ENCODE data around the gene NAALADL1. TPM values are rescaled to one million over a fixed set of nuclear protein-coding genes. Genes with fewer than 3 reads are reported as not detected.
"Not testable (repeated sequence)": the region's sequence is repeated elsewhere in the genome, so short reads cannot be mapped to it uniquely, and the experiment has no call there.

The NAALADL1 gene
- total RNA-seq, 1 donor from 2014 or later = 11.9 TPM

- intact Hi-C loops (cut with micrococcal nuclease) = loop anchor here (1.0 to 5.0 kb wide), 7 partner anchors 13 to 167 kb away; partner anchors contain the start of genes ATG2A, CDCA5, PPP2R5B and SNX15
- H3K9me3 Mint-ChIP-seq = no peaks in the 10 kb centered on the region
- peak within 1 kb of the TSS; percentile 89 for H3K4me3 Mint-ChIP-seq (ENCODE audit: low read depth)
Observed at GRCh38 chr11:65013888-65014725, 44.2 kb downstream of the NAALADL1 start, which contains the start of gene ARL2. ARL2 (plus strand) TSS chr11:65014160; CDS start chr11:65014208, 48 bp downstream.

DNA sequence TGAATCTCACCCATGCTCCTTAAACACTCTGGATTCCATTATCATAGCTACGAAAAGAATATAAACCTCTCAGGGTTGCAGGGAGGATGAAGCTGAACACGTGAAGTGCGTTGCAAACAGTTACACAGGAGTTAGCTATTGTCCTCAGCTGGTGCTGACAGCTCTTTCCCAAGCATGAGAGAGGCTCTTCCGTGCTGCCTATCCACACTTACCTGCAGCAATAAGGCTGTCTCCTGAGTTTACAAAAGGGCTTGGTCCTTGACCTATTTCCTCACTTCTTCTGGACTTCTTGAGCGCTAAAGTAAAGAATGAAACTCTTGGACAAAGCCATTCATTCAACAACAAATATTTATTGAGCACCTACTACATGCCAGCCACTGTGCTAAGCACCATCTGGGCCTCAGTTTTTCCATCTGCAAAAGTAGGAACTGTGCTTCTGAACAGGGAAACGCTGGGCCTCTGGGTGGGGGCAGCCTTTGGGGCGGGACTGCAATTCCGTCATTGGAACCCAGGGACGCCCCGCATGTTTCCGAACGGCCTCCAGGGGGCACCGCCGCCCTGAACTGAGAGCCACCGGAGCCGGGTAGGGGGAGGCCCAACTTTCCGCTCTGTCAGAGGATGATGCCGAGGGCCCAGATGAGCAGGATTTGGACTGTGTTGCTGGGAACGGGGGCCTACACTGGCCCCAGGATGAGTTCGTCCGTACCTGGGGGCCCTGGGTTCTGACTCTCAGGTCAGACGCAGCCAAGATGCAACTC lies 45.0 kb downstream of the NAALADL1 start:
- intact Hi-C loops (cut with micrococcal nuclease) = loop anchor here (1.0 to 5.0 kb wide), 4 partner anchors 69 to 166 kb away; partner anchors contain the start of genes CDCA5, VPS51, ZFPL1 and ZNHIT2
- H3K27ac Mint-ChIP-seq = peak overlapping the region; percentile 99
- peak; percentile 90 for DNase-seq (ENCODE audit: low spot score)
- peak overlapping the region; percentile 88 for H3K4me3 Mint-ChIP-seq (ENCODE audit: low read depth)
- H3K36me3 Mint-ChIP-seq (ENCODE audit: low read depth) = peaks cover 22% of the 10 kb centered on the region
- H3K9me3 Mint-ChIP-seq = no peaks in the 10 kb centered on the region
- peaks cover 18% of the 10 kb centered on the region for H3K4me1 Mint-ChIP-seq (ENCODE audit: low read depth)
- no peaks in the 10 kb centered on the region for H3K27me3 Mint-ChIP-seq (ENCODE audit: low read depth)

More at GRCh38 chr11:65013888-65014725, 44.2 kb downstream of the NAALADL1 start, which contains the start of gene ARL2:
- peaks cover 18% of the 10 kb centered on the region for H3K4me1 Mint-ChIP-seq (ENCODE audit: low read depth)
- DNase-seq (ENCODE audit: low spot score) = peak; percentile 83
- peaks cover 24% of the 10 kb centered on the region for H3K36me3 Mint-ChIP-seq (ENCODE audit: low read depth)
- H3K27ac Mint-ChIP-seq = peak within 1 kb of the TSS; percentile 99
- no peaks in the 10 kb centered on the region for H3K27me3 Mint-ChIP-seq (ENCODE audit: low read depth)

- intact Hi-C loops (cut with micrococcal nuclease) = no loop called here
- Mint-ChIP-seq H3K27me3 (ENCODE audit: low read depth) (no peaks in the 10 kb centered on the region), H3K36me3 (ENCODE audit: low read depth) (no peaks in the 10 kb centered on the region), H3K4me1 (ENCODE audit: low read depth) (peaks cover 7% of the 10 kb centered on the region), H3K4me3 (ENCODE audit: low read depth) (no peak overlapping the region), H3K27ac (no peak overlapping the region), H3K9me3 (no peaks in the 10 kb centered on the region)
- no peak for DNase-seq (ENCODE audit: low spot score)
Observed at GRCh38 chr11:65008873-65009272, 49.5 kb downstream of the NAALADL1 start.

GRCh38 chr11:65008016-65008415 lies 50.3 kb downstream of the NAALADL1 start:
- peaks cover 3% of the 10 kb centered on the region for H3K4me1 Mint-ChIP-seq (ENCODE audit: low read depth)
- intact Hi-C loops (cut with micrococcal nuclease) = no loop called here
- H3K27ac Mint-ChIP-seq = no peak overlapping the region
- no peaks in the 10 kb centered on the region for H3K9me3 Mint-ChIP-seq
- DNase-seq (ENCODE audit: low spot score) = no peak
- H3K36me3 Mint-ChIP-seq (ENCODE audit: low read depth) = no peaks in the 10 kb centered on the region
- no peak overlapping the region for H3K4me3 Mint-ChIP-seq (ENCODE audit: low read depth)
- no peaks in the 10 kb centered on the region for H3K27me3 Mint-ChIP-seq (ENCODE audit: low read depth)

DNA sequence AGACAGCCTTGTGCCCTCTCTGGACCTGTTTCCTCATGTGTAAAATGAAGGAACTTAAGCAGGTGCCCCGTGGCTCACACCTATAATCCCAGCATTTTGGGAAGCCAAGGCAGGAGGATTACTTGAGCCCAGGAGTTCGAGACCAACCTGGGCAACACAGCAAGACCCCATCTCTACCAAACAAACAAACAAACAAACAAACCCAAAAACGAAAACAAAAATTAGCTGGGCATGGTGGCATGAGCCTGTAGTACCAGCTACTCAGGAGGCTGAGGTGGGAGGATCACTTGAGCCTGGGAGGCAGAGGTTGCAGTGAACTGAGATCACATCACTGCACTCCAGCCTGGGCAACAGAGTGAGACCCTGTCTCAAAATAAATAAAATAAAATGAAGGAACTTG lies 54.4 kb downstream of the NAALADL1 start:
- H3K27me3 Mint-ChIP-seq (ENCODE audit: low read depth); H3K27ac Mint-ChIP-seq; H3K36me3 Mint-ChIP-seq (ENCODE audit: low read depth); H3K9me3 Mint-ChIP-seq; DNase-seq (ENCODE audit: low spot score); H3K4me3 Mint-ChIP-seq (ENCODE audit: low read depth); H3K4me1 Mint-ChIP-seq (ENCODE audit: low read depth); intact Hi-C loops (cut with micrococcal nuclease): not testable (repeated sequence)

DNA sequence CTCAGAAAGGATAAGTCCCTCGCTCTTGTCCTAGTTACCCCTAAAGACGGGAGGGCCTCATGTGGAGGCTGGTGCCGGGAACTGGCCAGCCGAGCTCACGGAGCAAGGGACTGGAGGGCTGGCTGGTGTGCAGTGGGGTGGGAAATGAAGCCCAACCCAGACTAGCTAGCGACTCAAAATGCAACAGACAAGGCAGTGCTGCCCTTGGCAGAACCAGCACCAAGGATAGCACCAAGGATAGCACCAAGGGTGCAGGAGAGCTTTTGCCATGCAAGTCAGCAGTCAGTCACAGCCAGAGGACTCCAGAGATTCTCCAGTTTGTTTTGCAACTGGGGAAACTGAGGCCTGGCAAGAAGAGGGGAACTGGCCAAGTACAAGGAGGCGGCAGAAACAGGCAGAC lies 55.1 kb downstream of the NAALADL1 start:
- H3K4me3 Mint-ChIP-seq (ENCODE audit: low read depth) = no peak overlapping the region

GRCh38 chr11:65002706-65003105 lies 55.6 kb downstream of the NAALADL1 start:
- Mint-ChIP-seq H3K4me1 (ENCODE audit: low read depth) (peaks cover 12% of the 10 kb centered on the region), H3K36me3 (ENCODE audit: low read depth) (no peaks in the 10 kb centered on the region), H3K27ac (no peak overlapping the region), H3K27me3 (ENCODE audit: low read depth) (no peaks in the 10 kb centered on the region), H3K4me3 (ENCODE audit: low read depth) (no peak overlapping the region), H3K9me3 (no peaks in the 10 kb centered on the region)
- DNase-seq (ENCODE audit: low spot score) = no peak
- intact Hi-C loops (cut with micrococcal nuclease) = no loop called here

More for the DNA sequence above, 55.1 kb downstream of the NAALADL1 start:
- Mint-ChIP-seq H3K9me3 (no peaks in the 10 kb centered on the region), H3K27ac (no peak overlapping the region), H3K4me1 (ENCODE audit: low read depth) (peaks cover 9% of the 10 kb centered on the region), H3K36me3 (ENCODE audit: low read depth) (no peaks in the 10 kb centered on the region), H3K27me3 (ENCODE audit: low read depth) (no peaks in the 10 kb centered on the region)
- intact Hi-C loops (cut with micrococcal nuclease) = no loop called here
- no peak for DNase-seq (ENCODE audit: low spot score)

GRCh38 chr11:64999478-64999877 lies 58.9 kb downstream of the NAALADL1 start:
- Mint-ChIP-seq H3K27ac (no peak overlapping the region), H3K4me3 (ENCODE audit: low read depth) (no peak overlapping the region), H3K36me3 (ENCODE audit: low read depth) (no peaks in the 10 kb centered on the region), H3K27me3 (ENCODE audit: low read depth) (peaks cover 3% of the 10 kb centered on the region), H3K9me3 (no peaks in the 10 kb centered on the region), H3K4me1 (ENCODE audit: low read depth) (peaks cover 12% of the 10 kb centered on the region)
- intact Hi-C loops (cut with micrococcal nuclease) = no loop called here
- no peak for DNase-seq (ENCODE audit: low spot score)

DNA sequence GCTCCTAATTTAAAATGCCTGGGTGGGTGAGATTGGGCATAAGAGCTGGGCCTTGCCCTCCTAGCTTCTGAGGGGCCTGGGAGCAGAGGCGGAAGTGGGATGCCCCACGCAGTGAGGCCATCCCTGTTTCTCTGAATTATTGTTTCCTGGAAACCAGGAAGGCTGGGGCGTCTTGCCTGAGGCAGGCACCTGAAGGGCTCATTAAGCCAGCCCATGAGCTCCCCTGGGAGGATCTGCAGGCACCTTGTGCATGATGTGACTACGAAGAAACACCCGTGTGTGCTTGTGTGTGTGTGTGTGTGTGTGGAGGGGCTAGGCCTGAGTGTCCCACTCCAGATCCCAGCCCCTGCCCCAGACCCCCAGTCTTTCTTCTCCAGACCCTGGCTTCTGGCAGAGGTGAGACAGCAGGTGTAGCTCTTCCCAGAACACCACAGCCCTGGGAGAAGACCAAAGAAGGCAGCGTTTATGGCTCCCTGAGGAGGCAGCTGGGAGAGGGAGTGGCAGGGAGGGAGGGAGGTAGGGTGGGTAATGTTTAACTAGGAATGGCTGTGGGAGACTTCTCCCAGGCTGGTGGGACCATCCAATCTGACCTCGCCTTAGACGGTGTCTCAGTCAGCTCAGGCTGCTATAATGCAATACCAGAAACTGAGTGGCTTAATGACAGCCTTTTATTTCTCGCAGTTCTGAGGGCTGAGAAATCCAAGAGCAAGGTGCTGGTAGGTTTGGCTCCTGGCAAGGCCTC lies 59.5 kb downstream of the NAALADL1 start:
- no peak for DNase-seq (ENCODE audit: low spot score)
- no peaks in the 10 kb centered on the region for H3K36me3 Mint-ChIP-seq (ENCODE audit: low read depth)
- peak overlapping the region; percentile 28 for H3K4me3 Mint-ChIP-seq (ENCODE audit: low read depth)
- peak overlapping the region; percentile 59 for H3K27ac Mint-ChIP-seq
- intact Hi-C loops (cut with micrococcal nuclease) = no loop called here
- H3K9me3 Mint-ChIP-seq = no peaks in the 10 kb centered on the region
- peaks cover 3% of the 10 kb centered on the region for H3K27me3 Mint-ChIP-seq (ENCODE audit: low read depth)
- H3K4me1 Mint-ChIP-seq (ENCODE audit: low read depth) = peaks cover 12% of the 10 kb centered on the region

DNA sequence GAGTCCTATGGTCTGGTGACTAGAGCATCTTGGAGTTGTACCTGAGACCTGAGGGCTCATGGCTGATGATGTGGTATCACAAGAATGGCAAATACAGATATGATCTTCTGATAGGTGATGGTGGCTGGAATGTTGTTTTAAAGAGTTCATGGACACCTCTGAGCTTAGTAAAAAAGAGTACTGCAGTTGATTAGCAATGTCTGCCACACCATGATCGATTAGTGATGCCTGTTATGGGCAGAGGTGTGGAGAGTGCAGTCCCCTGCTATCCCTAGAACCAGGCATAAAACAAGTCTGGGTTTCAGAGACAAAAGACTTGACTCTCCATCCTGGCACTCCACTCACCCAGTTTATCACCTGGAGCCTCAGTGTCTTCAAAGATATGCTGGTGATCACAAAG lies 60.2 kb downstream of the NAALADL1 start:
- H3K27ac Mint-ChIP-seq = peak overlapping the region; percentile 59
- H3K27me3 Mint-ChIP-seq (ENCODE audit: low read depth) = peaks cover 4% of the 10 kb centered on the region
- no peak for DNase-seq (ENCODE audit: low spot score)
- H3K4me1 Mint-ChIP-seq (ENCODE audit: low read depth) = peaks cover 12% of the 10 kb centered on the region
- H3K9me3 Mint-ChIP-seq = no peaks in the 10 kb centered on the region
- no peaks in the 10 kb centered on the region for H3K36me3 Mint-ChIP-seq (ENCODE audit: low read depth)
- intact Hi-C loops (cut with micrococcal nuclease) = no loop called here
- H3K4me3 Mint-ChIP-seq (ENCODE audit: low read depth) = peak overlapping the region; percentile 28

- Mint-ChIP-seq H3K27me3 (ENCODE audit: low read depth) (peaks cover 5% of the 10 kb centered on the region), H3K27ac (no peak within 1 kb of the TSS), H3K36me3 (ENCODE audit: low read depth) (no peaks in the 10 kb centered on the region), H3K4me1 (ENCODE audit: low read depth) (peaks cover 12% of the 10 kb centered on the region), H3K4me3 (ENCODE audit: low read depth) (no peak within 1 kb of the TSS), H3K9me3 (no peaks in the 10 kb centered on the region)
- intact Hi-C loops (cut with micrococcal nuclease) = no loop called here
- DNase-seq (ENCODE audit: low spot score) = no peak
Observed at GRCh38 chr11:64996710-64997380, 61.5 kb downstream of the NAALADL1 start, which contains the start of gene BATF2. BATF2 (minus strand) TSS chr11:64996971; CDS start chr11:64996914, 57 bp downstream.

DNA sequence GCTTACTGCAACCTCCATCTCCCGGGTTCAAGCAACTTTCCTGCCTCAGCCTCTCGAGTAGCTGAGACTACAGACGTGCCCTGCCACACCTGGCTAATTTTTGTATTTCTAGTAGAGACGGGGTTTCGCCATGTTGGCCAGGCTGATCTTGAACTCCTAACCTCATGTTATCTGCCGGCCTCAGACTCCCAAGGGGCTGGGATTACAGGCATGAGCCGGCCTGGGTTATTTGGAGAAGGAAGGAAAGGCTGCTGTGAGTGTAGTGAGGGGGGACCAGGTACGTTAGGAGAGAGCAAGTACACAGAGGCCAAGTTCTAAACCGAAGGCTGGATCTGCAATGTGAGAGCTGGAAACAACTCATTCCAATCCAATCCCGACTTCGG lies 62.0 kb downstream of the NAALADL1 start:
- H3K4me3 Mint-ChIP-seq (ENCODE audit: low read depth) = no peak overlapping the region
- peaks cover 5% of the 10 kb centered on the region for H3K27me3 Mint-ChIP-seq (ENCODE audit: low read depth)
- H3K27ac Mint-ChIP-seq = no peak overlapping the region
- no peaks in the 10 kb centered on the region for H3K9me3 Mint-ChIP-seq
- intact Hi-C loops (cut with micrococcal nuclease) = no loop called here
- DNase-seq (ENCODE audit: low spot score) = no peak
- H3K36me3 Mint-ChIP-seq (ENCODE audit: low read depth) = no peaks in the 10 kb centered on the region
- H3K4me1 Mint-ChIP-seq (ENCODE audit: low read depth) = peaks cover 12% of the 10 kb centered on the region

Data from activated T-helper 2 cell treated with anti-CD3 and anti-CD28 coated beads, Interferon-gamma antibody, Interleukin-2, Interleukin-4, amounts not matched to agents 10 μg/mL and 5 μg/mL and 100 μg/mL, durations not matched to agents 14 hours and 24 hours and 36 hours (primary cell).